OCI-LY7 (cell line): ENCODE data around the gene KHDC1L. TPM values are rescaled to one million over a fixed set of nuclear protein-coding genes. Genes with fewer than 3 reads are reported as not detected.

Source experiments
- BruUV-seq: library from RNA; stranded (reverse); fragments of 400-500 nt; replicated peaks from 2 replicates; lab custom pipeline; 2021; lab: Mats Ljungman, UMichigan
- CTCF ChIA-PET: fragments of 300-600 bp; sonication (Branson Sonifier 250); formaldehyde crosslinking; loops from one replicate; lab custom pipeline; 2022; ENCODE audit warnings: antibody characterized with exemption; ENCODE audit not compliant: unreplicated experiment; lab: Charles Lee
- POLR2A ChIA-PET: fragments of 300-600 bp; sonication (Branson Sonifier 250); formaldehyde crosslinking; loops from one replicate; lab custom pipeline; 2022; ENCODE audit warnings: antibody characterized with exemption; lab: Charles Lee
- DNase-seq: peaks from one replicate; pipeline ENCODE4 v3.0.0-alpha.2; 2015; ENCODE audit warnings: low spot score
- H2AFZ ChIP-seq: fragments of 200-600 bp; sonication (generic), shearing (Covaris generic); 2 replicates; pipeline ENCODE4 v1.6.1; 2014; ENCODE audit warnings: mild to moderate bottlenecking, antibody characterized with exemption, low read length, moderate library complexity
- H3K27ac ChIP-seq: fragments of 200-600 bp; sonication (generic); 2 replicates; pipeline ENCODE4 v1.5.1; 2014; ENCODE audit warnings: mixed run types, low read depth, mild to moderate bottlenecking, moderate library complexity, low read length, inconsistent platforms; ENCODE audit not compliant: poor library complexity, severe bottlenecking
- H3K36me3 ChIP-seq: fragments of 200-600 bp; sonication (generic); 2 replicates; pipeline ENCODE4 v1.6.1; 2014; ENCODE audit warnings: mild to moderate bottlenecking, antibody characterized with exemption, low read length, moderate library complexity, mixed read lengths; ENCODE audit not compliant: insufficient read depth
- H3K4me1 ChIP-seq: fragments of 200-600 bp; sonication (generic); 2 replicates; pipeline ENCODE4 v1.5.1; 2014; ENCODE audit warnings: mild to moderate bottlenecking, low read length; ENCODE audit not compliant: insufficient read depth, poor library complexity, severe bottlenecking
- H3K4me2 ChIP-seq: fragments of 200-600 bp; sonication (generic); 2 replicates; pipeline ENCODE4 v1.6.1; 2014; ENCODE audit warnings: mild to moderate bottlenecking, low read length
- H3K4me3 ChIP-seq: fragments of 200-600 bp; sonication (generic); 2 replicates; pipeline ENCODE4 v1.5.1; 2014; ENCODE audit warnings: mild to moderate bottlenecking, low read depth, low read length; ENCODE audit not compliant: poor library complexity, severe bottlenecking
- H3K79me2 ChIP-seq: fragments of 200-600 bp; sonication (generic); 2 replicates; pipeline ENCODE4 v1.6.1; 2016; ENCODE audit warnings: low read depth, mild to moderate bottlenecking, low read length, moderate library complexity, mixed read lengths; ENCODE audit not compliant: insufficient read depth
- H3K9me2 ChIP-seq: fragments of 200-600 bp; sonication (generic); 2 replicates; pipeline ENCODE4 v1.6.1; 2016; ENCODE audit warnings: mild to moderate bottlenecking, low read length, mixed read lengths; ENCODE audit not compliant: insufficient read depth
- H3K9me3 ChIP-seq: fragments of 200-600 bp; sonication (generic); 2 replicates; pipeline ENCODE4 v1.6.1; 2014; ENCODE audit warnings: mild to moderate bottlenecking, mixed run types, low read length, mixed read lengths
- H4K20me1 ChIP-seq: fragments of 200-600 bp; sonication (generic); 2 replicates; pipeline ENCODE4 v1.6.1; 2014; ENCODE audit warnings: mild to moderate bottlenecking, antibody characterized with exemption, low read length, moderate library complexity, mixed read lengths; ENCODE audit not compliant: insufficient read depth
- EZH2phosphoT487 ChIP-seq: fragments of 200-600 bp; sonication (generic); IDR thresholded peaks from 2 replicates; pipeline ENCODE4 v1.6.1; 2018; ENCODE audit warnings: low read depth, borderline replicate concordance, mild to moderate bottlenecking, mixed run types, antibody characterized with exemption, low read length, moderate library complexity, mixed read lengths
- intact Hi-C: fragments of 100-400 bp; cut with micrococcal nuclease; formaldehyde crosslinking; loops from one replicate; pipeline ENCODE4 v1.10.0; 2022; ENCODE audit not compliant: unreplicated experiment
- total RNA-seq, 2 experiments: library from RNA; depleted of rRNA in 1 of 2; stranded (reverse); fragments of >200 nt in 1 of 2; shearing (Covaris generic) in 1 of 2; gene quantifications; 2 replicates each; pipeline ENCODE4 v1.2.3, GENCODE V29; 2014 to 2022
- TF ChIP-seq, protein P1 (sequence below): fragments of 200-600 bp; sonication (generic); conservative IDR thresholded peaks from 2 replicates; pipeline ENCODE4 v1.5.1; 2014; ENCODE audit warnings: mild to moderate bottlenecking, antibody characterized with exemption, low read length, moderate library complexity, mixed read lengths

KHDC1L gene
- total RNA-seq, 2 experiments from 2014 or later, result 1.1 TPM; not detected in 1

DNA sequence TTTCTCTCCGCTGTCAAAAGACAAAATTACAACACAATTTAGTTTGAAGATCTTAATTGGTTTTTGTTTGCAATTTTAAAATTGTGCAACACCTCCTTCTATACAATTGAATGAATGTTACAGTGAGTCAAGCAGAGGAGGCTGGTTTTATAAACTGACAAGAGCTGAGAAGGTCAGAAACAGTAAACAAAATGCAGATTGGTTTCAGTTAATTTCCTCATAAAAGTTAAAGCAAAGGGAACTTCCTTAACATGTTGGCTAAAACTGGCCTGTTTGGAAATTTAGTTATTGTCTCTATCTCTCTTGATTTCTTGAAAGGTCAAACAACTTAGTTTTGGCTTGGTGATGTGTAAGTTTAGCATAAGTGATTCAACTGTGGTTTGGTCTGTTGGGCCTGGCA, 22.2 kb downstream of the KHDC1L start:
- ChIA-PET CTCF (no interaction called here), POLR2A (interaction anchor here (1.4 kb wide), 1 partner anchor 13 kb away, joined by 3 read pairs; no protein-coding TSS in a partner anchor)
- no TSS peak for BruUV-seq

DNA sequence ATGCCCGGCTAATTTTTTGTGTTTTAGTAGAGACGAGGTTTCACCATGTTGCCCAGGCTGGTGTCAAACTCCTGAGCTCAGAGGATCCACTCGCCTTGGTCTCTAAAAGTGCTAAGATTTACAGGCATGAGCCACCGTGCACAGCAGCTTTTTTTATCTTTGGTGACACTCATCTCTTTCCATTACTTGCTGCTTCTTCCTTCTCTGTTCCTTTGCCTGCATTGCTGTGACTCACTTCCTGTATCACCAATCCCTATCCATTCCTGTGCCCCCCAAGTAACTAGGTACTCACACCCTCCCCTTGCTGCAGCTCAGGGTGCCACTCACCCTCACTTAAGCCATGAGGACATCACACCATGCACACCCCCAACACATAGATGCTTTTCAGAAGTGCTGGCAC, 24.6 kb downstream of the KHDC1L start:
- no peak for DNase-seq
- Histone ChIP-seq H3K4me1 (no peaks in the 10 kb centered on the region), H3K27ac (no peak overlapping the region), H3K9me3 (no peaks in the 10 kb centered on the region), H3K4me2 (no peak overlapping the region), H3K4me3 (no peak overlapping the region), H3K79me2 (no peaks in the 10 kb centered on the region), H2AFZ (no peak overlapping the region), H3K9me2 (no peaks in the 10 kb centered on the region), H3K36me3 (peaks cover 9% of the 10 kb centered on the region), H4K20me1 (no peaks in the 10 kb centered on the region)
- intact Hi-C loops, result no loop called here
- ChIA-PET POLR2A (interaction anchor here (0.6 to 0.7 kb wide), 4 partner anchors 674 to 1904 kb away, joined by 4 to 7 read pairs (median 4); no protein-coding TSS in a partner anchor), CTCF (no interaction called here)
- BruUV-seq, result no TSS peak
- TF ChIP-seq, protein P1, sequence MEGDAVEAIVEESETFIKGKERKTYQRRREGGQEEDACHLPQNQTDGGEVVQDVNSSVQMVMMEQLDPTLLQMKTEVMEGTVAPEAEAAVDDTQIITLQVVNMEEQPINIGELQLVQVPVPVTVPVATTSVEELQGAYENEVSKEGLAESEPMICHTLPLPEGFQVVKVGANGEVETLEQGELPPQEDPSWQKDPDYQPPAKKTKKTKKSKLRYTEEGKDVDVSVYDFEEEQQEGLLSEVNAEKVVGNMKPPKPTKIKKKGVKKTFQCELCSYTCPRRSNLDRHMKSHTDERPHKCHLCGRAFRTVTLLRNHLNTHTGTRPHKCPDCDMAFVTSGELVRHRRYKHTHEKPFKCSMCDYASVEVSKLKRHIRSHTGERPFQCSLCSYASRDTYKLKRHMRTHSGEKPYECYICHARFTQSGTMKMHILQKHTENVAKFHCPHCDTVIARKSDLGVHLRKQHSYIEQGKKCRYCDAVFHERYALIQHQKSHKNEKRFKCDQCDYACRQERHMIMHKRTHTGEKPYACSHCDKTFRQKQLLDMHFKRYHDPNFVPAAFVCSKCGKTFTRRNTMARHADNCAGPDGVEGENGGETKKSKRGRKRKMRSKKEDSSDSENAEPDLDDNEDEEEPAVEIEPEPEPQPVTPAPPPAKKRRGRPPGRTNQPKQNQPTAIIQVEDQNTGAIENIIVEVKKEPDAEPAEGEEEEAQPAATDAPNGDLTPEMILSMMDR, result no peak
- no peak for TF ChIP-seq EZH2phosphoT487

More for the DNA sequence above, 22.2 kb downstream of the KHDC1L start:
- DNase-seq, result no peak
- intact Hi-C loops, result no loop called here
- Histone ChIP-seq H3K4me1 (no peaks in the 10 kb centered on the region), H3K27ac (no peak overlapping the region), H3K9me2 (no peaks in the 10 kb centered on the region), H3K4me3 (no peak overlapping the region), H3K79me2 (no peaks in the 10 kb centered on the region), H3K36me3 (no peaks in the 10 kb centered on the region), H3K4me2 (no peak overlapping the region), H2AFZ (no peak overlapping the region), H4K20me1 (no peaks in the 10 kb centered on the region), H3K9me3 (no peaks in the 10 kb centered on the region)
- TF ChIP-seq EZH2phosphoT487, result no peak
- TF ChIP-seq, protein P1, result no peak

DNA sequence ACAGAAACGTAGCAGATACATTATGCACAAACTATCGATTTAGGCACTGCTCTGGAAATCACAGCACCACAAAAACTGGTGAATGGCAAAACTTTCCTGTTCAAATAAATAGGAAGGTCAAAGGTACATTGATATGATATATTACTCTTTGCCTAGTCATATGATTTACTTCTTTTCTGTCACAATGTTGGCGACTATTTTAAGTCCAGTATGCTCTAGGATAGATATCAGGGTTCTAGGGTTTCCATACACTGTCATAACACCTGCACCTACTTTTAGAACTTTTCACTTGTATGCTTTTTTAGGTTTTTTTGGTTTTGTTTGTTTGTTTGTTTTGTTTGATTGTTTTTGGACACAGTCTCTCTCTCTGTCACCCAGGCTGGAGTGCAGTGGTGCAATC, 25.0 kb downstream of the KHDC1L start:
- Histone ChIP-seq H3K9me3 (no peaks in the 10 kb centered on the region), H3K4me1 (no peaks in the 10 kb centered on the region), H2AFZ (no peak overlapping the region), H3K4me2 (no peak overlapping the region), H3K36me3 (peaks cover 14% of the 10 kb centered on the region), H3K9me2 (no peaks in the 10 kb centered on the region), H4K20me1 (no peaks in the 10 kb centered on the region), H3K4me3 (no peak overlapping the region), H3K27ac (no peak overlapping the region), H3K79me2 (no peaks in the 10 kb centered on the region)
- no TSS peak for BruUV-seq
- TF ChIP-seq, protein P1, result no peak
- no peak for TF ChIP-seq EZH2phosphoT487
- ChIA-PET POLR2A (interaction anchor here (0.7 kb wide), 1 partner anchor 1904 kb away, joined by 4 read pairs; no protein-coding TSS in a partner anchor), CTCF (no interaction called here)
- intact Hi-C loops, result no loop called here
- no peak for DNase-seq
